HL-60 (cell line): ENCODE results near the gene PKD1.

ENCODE experiments used
- DNase-seq, 2 experiments: peaks; one replicate each; pipeline ENCODE4 v3.0.0-alpha.2; 2010 to 2020; ENCODE audit warnings: low read depth in 1 of 2, low spot score in 1 of 2
- H3K27ac ChIP-seq: fragments of 250-450 bp; sonication (Bioruptor Pico); replicated peaks from 2 replicates; pipeline ENCODE4 v1.5.1; 2020; ENCODE audit warnings: mild to moderate bottlenecking, moderate library complexity
- H3K27me3 ChIP-seq: fragments of 250-450 bp; sonication (Bioruptor Pico); 2 replicates; pipeline ENCODE4 v1.5.1; 2021; ENCODE audit warnings: mild to moderate bottlenecking, moderate library complexity; ENCODE audit not compliant: insufficient read depth, poor library complexity, severe bottlenecking
- H3K4me3 ChIP-seq: replicated peaks from 2 replicates; pipeline ENCODE4 v1.5.1; 2011; ENCODE audit warnings: mild to moderate bottlenecking, control low read depth, low read length; ENCODE audit not compliant: insufficient read depth
- CTCF ChIP-seq: IDR thresholded peaks from one replicate; pipeline ENCODE4 v1.5.1; 2011; ENCODE audit warnings: low read length, control low read depth, inconsistent platforms; ENCODE audit not compliant: insufficient read depth
- GABPA ChIP-seq: IDR thresholded peaks from 2 replicates; pipeline ENCODE4 v1.6.1; 2012; ENCODE audit warnings: low read depth
- POLR2AphosphoS5 ChIP-seq: IDR thresholded peaks from 2 replicates; pipeline ENCODE4 v1.6.1; 2012; ENCODE audit warnings: low read depth
- SPI1 ChIP-seq: IDR thresholded peaks from 2 replicates; pipeline ENCODE4 v1.6.1; 2012; ENCODE audit warnings: low read depth, mild to moderate bottlenecking, borderline replicate concordance
- TF ChIP-seq, protein P1 (sequence below): IDR thresholded peaks from 2 replicates; pipeline ENCODE4 v1.6.1; 2012; ENCODE audit warnings: low read depth; ENCODE audit not compliant: insufficient replicate concordance

Gene PKD1

GRCh38 chr16:2058420-2058819 is 77.3 kb downstream of the PKD1 start:
- TF ChIP-seq CTCF = no peak
- no peak for TF ChIP-seq SPI1
- TF ChIP-seq GABPA = no peak
- no peak for TF ChIP-seq POLR2AphosphoS5
- TF ChIP-seq, protein P1, sequence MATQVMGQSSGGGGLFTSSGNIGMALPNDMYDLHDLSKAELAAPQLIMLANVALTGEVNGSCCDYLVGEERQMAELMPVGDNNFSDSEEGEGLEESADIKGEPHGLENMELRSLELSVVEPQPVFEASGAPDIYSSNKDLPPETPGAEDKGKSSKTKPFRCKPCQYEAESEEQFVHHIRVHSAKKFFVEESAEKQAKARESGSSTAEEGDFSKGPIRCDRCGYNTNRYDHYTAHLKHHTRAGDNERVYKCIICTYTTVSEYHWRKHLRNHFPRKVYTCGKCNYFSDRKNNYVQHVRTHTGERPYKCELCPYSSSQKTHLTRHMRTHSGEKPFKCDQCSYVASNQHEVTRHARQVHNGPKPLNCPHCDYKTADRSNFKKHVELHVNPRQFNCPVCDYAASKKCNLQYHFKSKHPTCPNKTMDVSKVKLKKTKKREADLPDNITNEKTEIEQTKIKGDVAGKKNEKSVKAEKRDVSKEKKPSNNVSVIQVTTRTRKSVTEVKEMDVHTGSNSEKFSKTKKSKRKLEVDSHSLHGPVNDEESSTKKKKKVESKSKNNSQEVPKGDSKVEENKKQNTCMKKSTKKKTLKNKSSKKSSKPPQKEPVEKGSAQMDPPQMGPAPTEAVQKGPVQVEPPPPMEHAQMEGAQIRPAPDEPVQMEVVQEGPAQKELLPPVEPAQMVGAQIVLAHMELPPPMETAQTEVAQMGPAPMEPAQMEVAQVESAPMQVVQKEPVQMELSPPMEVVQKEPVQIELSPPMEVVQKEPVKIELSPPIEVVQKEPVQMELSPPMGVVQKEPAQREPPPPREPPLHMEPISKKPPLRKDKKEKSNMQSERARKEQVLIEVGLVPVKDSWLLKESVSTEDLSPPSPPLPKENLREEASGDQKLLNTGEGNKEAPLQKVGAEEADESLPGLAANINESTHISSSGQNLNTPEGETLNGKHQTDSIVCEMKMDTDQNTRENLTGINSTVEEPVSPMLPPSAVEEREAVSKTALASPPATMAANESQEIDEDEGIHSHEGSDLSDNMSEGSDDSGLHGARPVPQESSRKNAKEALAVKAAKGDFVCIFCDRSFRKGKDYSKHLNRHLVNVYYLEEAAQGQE = no peak
- Histone ChIP-seq H3K4me3 (no peak overlapping the region), H3K27ac (no peak overlapping the region), H3K27me3 (no peaks in the 10 kb centered on the region)
- DNase-seq = no peak

- Histone ChIP-seq H3K27ac (no peak overlapping the region), H3K4me3 (no peak overlapping the region), H3K27me3 (no peaks in the 10 kb centered on the region)
- DNase-seq = no peak
- TF ChIP-seq SPI1 (no peak), GABPA (no peak), POLR2AphosphoS5 (no peak), CTCF (no peak)
Observed at GRCh38 chr16:2057438-2057837, 78.3 kb downstream of the PKD1 start.

DNA sequence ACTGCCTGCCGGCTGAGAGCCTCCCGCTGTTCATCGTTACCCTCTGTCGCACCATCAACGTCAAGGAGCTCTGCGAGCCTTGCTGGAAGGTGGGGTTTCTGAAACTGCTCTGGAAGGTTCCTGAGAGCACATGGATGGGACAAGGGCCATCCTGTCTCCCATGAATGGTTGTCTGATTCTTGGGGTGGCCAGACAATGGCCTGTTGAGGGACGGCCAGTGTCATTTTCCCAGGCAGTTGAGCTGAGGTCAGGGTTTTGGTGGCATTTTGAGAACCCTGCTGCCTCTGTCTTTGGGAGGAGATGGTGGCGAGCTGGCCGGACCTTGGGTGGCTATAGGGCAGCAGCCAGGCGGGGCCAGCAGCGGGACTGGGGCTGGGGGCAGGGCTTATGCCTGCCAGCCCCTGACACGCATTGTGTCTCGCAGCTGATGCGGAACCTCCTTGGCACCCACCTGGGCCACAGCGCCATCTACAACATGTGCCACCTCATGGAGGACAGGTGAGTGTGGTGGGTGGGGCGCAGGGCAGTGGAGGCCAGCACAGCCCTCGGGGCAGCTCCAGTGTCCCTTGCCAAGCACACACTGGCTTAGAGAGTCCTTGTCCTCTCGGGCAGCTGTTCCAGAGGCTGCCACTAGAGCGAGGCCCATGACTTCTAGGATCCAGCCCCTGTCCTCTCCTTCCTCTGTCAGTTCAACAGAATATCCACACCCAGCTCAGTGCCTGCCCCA is 78.9 kb downstream of the PKD1 start:
- H3K27ac ChIP-seq = no peak overlapping the region
- H3K27me3 ChIP-seq = no peaks in the 10 kb centered on the region
- TF ChIP-seq CTCF = no peak
- TF ChIP-seq SPI1 = no peak
- no peak for TF ChIP-seq POLR2AphosphoS5
- TF ChIP-seq, protein P1 = no peak
- TF ChIP-seq GABPA = no peak
- DNase-seq = no peak
- no peak overlapping the region for H3K4me3 ChIP-seq

GRCh38 chr16:2056077-2056476 is 79.6 kb downstream of the PKD1 start:
- H3K27me3 ChIP-seq = no peaks in the 10 kb centered on the region
- TF ChIP-seq, protein P1 = no peak
- no peak overlapping the region for H3K4me3 ChIP-seq
- H3K27ac ChIP-seq = no peak overlapping the region
- no peak for DNase-seq
